BE2C (cell line): ENCODE results near the gene COA7.

Experiments used
- DNase-seq: peaks from one replicate; pipeline ENCODE4 v3.0.0-alpha.2; 2020
- H3K27me3 ChIP-seq: fragments of 250-450 bp; sonication (Bioruptor Pico); 2 replicates; pipeline ENCODE4 v1.5.1; 2020; ENCODE audit warnings: mild to moderate bottlenecking
- H3K36me3 ChIP-seq: fragments of 250-450 bp; sonication (Bioruptor Pico); 2 replicates; pipeline ENCODE4 v1.5.1; 2020; ENCODE audit warnings: mild to moderate bottlenecking
- H3K4me1 ChIP-seq: fragments of 250-450 bp; sonication (Bioruptor Pico); 2 replicates; pipeline ENCODE4 v1.5.1; 2020
- H3K4me3 ChIP-seq: 2 replicates; pipeline ENCODE4 v1.5.1; 2011; ENCODE audit warnings: low read depth, low read length
- H3K9me3 ChIP-seq: fragments of 250-450 bp; sonication (Bioruptor Pico); 2 replicates; pipeline ENCODE4 v1.5.1; 2020
- CTCF ChIP-seq: IDR thresholded peaks from 2 replicates; pipeline ENCODE4 v1.5.1; 2012; ENCODE audit warnings: mild to moderate bottlenecking, low read depth, low read length

The COA7 gene

GRCh38 chr1:52707927-52708655, 9.9 kb upstream of the COA7 start:
- TF ChIP-seq CTCF: no peak
- H3K9me3 ChIP-seq: no peaks in the 10 kb centered on the region
- no peaks in the 10 kb centered on the region for H3K36me3 ChIP-seq
- H3K27me3 ChIP-seq: no peaks in the 10 kb centered on the region
- no peak for DNase-seq
- no peak overlapping the region for H3K4me3 ChIP-seq
- no peaks in the 10 kb centered on the region for H3K4me1 ChIP-seq

DNA sequence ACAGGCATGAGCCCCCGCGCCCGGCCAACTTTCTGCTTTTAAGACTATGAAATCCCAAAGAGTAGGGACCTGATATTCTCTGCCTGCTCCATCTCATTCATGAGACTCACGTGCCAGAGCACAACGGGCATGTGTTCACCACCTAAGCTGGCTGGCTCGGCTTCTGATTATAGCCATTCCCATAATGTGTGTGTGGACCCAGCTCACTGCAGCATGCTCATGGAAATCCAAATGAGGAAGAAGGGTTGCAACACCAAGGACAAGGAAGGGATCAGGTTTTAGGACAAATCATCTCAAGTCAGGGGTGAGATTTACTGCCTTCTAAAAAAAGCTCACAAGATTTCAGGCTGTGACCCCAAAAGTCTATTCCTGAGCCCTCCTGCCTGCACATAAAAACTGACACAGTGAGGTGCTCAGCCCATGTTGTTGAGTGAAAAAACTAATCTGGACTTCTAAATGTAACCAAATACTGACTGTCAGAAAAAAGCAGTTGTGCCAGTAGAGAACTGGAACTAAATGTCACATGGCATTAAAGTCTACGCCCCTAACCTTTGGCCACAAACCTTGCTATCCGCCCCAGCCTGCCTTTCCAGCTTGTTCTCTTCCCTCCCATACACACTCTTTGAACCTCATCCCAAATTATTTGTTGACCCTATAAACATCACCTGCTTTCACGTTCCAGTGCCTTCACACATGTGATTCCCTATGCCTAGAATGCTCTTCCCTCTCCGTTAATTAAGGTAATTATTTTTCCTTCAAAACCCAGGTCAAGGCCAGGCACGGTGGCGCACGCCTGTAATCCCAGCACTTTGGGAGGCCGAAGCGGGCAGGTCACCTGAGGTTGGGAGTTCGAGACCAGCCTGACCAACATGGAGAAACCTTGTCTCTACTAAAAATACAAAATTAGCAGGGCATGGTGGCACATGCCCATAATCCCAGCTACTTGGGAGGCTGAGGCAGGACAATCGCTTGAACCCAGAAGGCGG, 9.1 kb upstream of the COA7 start:
- no peak for DNase-seq
- TF ChIP-seq CTCF: no peak

DNA sequence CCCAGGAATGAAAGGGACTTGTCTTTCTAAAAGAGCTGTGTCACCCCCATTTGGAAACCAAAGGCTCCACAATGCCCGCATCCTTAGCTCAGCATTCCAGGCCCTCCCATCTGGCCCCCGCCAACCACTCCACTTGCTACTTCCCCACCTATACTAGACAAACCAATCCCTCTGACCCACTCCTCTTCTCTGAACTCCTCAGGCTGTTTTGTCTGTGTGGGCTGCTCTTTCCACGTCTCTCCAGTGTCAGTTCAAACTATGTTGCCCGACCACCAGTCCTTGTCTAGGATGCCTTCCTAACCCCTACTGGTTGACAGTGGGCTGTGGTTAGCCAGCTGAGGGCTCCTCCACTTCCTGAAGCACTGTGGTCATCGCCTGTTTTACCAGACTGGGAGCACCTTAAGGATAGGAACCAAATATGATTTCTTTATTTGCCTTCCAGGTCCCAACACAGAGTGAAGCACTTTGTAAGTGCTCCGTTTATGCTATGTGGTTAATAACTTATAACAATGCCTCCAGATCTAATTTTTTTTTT, 8.1 kb upstream of the COA7 start:
- Histone ChIP-seq H3K4me1 (no peaks in the 10 kb centered on the region), H3K36me3 (no peaks in the 10 kb centered on the region), H3K4me3 (no peak overlapping the region), H3K27me3 (no peaks in the 10 kb centered on the region), H3K9me3 (no peaks in the 10 kb centered on the region)
- TF ChIP-seq CTCF: no peak
- no peak for DNase-seq

More for the DNA sequence above, 9.1 kb upstream of the COA7 start:
- no peak overlapping the region for H3K4me3 ChIP-seq
- no peaks in the 10 kb centered on the region for H3K9me3 ChIP-seq
- no peaks in the 10 kb centered on the region for H3K4me1 ChIP-seq
- H3K36me3 ChIP-seq: no peaks in the 10 kb centered on the region
- no peaks in the 10 kb centered on the region for H3K27me3 ChIP-seq

DNA sequence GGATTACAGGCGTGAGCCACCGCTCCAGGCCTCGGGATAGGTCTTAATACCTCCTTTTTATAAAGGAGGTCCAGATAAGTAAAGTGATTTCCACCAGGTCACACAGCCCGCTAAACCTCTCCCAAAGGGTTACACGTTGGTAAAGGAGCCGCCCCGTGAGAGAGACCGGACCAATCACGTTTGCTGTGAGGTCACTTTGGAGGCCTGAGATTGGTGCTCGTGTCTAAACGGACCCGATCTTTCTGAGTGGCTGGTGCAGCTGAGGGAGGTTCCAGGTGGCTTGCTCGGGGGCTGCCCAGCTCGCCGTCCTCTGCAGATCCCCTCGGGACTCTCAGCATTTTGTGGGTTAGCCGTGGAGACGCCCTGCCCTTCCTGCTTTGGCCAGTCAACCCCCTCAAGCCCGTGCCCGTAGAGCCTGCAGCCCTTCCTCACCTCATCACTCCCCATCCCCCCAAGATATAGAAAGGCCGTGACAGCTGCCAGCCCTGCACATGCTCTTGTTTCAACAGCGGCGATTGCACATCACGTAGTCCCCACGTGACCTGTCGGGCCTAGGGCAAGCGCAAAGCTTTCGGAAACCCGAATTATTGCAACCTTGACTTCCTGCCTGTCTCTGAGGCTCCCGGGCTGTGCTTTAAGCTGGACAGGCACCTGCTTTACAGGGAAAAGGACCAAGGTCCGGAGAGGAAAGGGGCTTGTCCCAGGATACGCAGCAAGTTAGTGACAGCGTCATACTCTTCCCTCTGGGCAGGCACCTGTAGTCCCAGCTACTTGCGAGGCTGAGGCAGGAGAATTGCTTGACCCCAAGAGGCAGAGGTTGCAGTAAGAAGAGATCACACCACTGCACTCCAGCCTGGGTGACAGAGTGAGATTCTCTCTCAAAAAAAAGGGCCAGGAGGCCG, 5.0 kb upstream of the COA7 start:
- Histone ChIP-seq H3K4me1 (no peaks in the 10 kb centered on the region), H3K4me3 (peak overlapping the region; percentile 50), H3K27me3 (no peaks in the 10 kb centered on the region), H3K36me3 (no peaks in the 10 kb centered on the region), H3K9me3 (no peaks in the 10 kb centered on the region)
- DNase-seq: peak; percentile 87
- TF ChIP-seq CTCF: no peak

DNA sequence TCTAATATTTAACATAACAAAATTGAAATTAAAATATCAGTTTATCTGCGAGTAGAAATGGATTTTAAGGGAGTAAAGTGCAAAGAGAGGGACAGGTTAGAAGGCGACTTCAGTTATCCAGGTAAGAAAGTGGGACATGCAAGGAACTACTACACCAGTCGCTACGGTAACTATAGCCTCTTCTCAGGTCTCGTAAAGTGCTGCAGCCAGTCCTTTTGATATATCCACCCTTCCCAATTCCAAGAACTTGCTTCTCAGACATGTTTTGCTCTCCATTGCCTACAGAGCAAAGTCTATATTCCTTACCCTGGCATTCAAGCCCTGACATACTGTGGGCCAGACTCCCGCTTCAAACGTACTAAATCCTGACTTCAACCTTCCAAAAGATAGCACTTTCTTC, 2.5 kb downstream of the COA7 start:
- Histone ChIP-seq H3K4me3 (no peak overlapping the region), H3K4me1 (no peaks in the 10 kb centered on the region), H3K9me3 (no peaks in the 10 kb centered on the region), H3K36me3 (peaks cover 9% of the 10 kb centered on the region), H3K27me3 (no peaks in the 10 kb centered on the region)
- DNase-seq: no peak
- TF ChIP-seq CTCF: no peak
